Left cardiac atrium (tissue), 4 donors: ENCODE measurements around the gene RNASE13. TPM values are rescaled to one million over a fixed set of nuclear protein-coding genes. Genes with fewer than 3 reads are reported as not detected.
A peak's percentile ranks its signal among the peaks of the same experiment; 100 is the strongest.
"Not testable (repeated sequence)": the region's sequence is repeated elsewhere in the genome, so short reads cannot be mapped to it uniquely, and the experiment has no call there.

Experiments
- ATAC-seq, 2 donors: fragments of 200-7000 bp; cut with Tn5 transposase; one replicate each; pipeline ENCODE4 v1.9.1; 2020; ENCODE audit warnings: mild to moderate bottlenecking in 2 of 2, moderate library complexity in 2 of 2
- DNase-seq: peaks from one replicate; pipeline ENCODE4 v3.0.0-alpha.2; 2020
- intact Hi-C, 2 donors: fragments of 100-400 bp; cut with DNase I; formaldehyde crosslinking; loops; one replicate each; pipeline versions ENCODE4 v1.14.1 to v1.15.1; 2022 to 2023
- total RNA-seq, 2 donors: library from RNA; stranded (reverse); fragmentation: NEBNext Ultra II Directional; extraction: Animal tissue kit (Norgen Biotek cat#: 25700); gene quantifications; one replicate each; pipeline ENCODE4 v1.2.1, GENCODE V29; 2021
- donor health status: DM: no; HTN: yes; CAD: no.
- donor health status: DM: no; HTN: yes; CAD: no; lungs with severe emphysema.
- donor health status: DM: yes; HTN: yes; CAD: no.
- donor health status: Dilated cardiomyopathy.

Gene RNASE13
- total RNA-seq, 2 donors from 2014 or later, result not detected

GRCh38 chr14:21047378-21047781 is 12.8 kb upstream of the RNASE13 start:
- no peak for ATAC-seq
- no peak for DNase-seq

GRCh38 chr14:21043974-21044618 is 9.5 kb upstream of the RNASE13 start:
- ATAC-seq (peak in 1 of 2 donors; percentile 8), DNase-seq (no peak)
- intact Hi-C loops, result loop anchor here in 1 of 2 donors (5.0 to 10.0 kb wide), 2 partner anchors 187 to 349 kb away; no protein-coding TSS in a partner anchor

More at GRCh38 chr14:21047378-21047781, 12.8 kb upstream of the RNASE13 start:
- intact Hi-C loops, result loop anchor here in 1 of 2 donors (10.0 kb wide), 1 partner anchor 353 kb away; no protein-coding TSS in a partner anchor

- intact Hi-C loops, result loop anchor here in 1 of 2 donors (5.0 to 10.0 kb wide), 2 partner anchors 186 to 349 kb away; no protein-coding TSS in a partner anchor
- DNase-seq, result no peak
- no peak for ATAC-seq
These were observed 8.9 kb upstream of the RNASE13 start for GRCh38 chr14:21043387-21043973.

GRCh38 chr14:21042918-21043317 is 8.3 kb upstream of the RNASE13 start:
- DNase-seq, result no peak
- intact Hi-C loops, result loop anchor here in 1 of 2 donors (5.0 to 10.0 kb wide), 2 partner anchors 186 to 348 kb away; no protein-coding TSS in a partner anchor
- ATAC-seq, result peak in 1 of 2 donors; percentile 23

- intact Hi-C loops, result loop anchor here (2.0 to 10.0 kb wide), 3 partner anchors 27 to 347 kb away; no protein-coding TSS in a partner anchor
- peak in 1 of 2 donors; percentile 14 for ATAC-seq
- no peak for DNase-seq
These were observed 7.2 kb upstream of the RNASE13 start, which contains the start of gene RNASE7 for GRCh38 chr14:21041676-21042433. RNASE7 (plus strand) TSS chr14:21042362; CDS start chr14:21042993, 631 bp downstream.

GRCh38 chr14:21040941-21041340 is 6.3 kb upstream of the RNASE13 start:
- not testable (repeated sequence) for DNase-seq
- intact Hi-C loops, result loop anchor here (2.0 to 10.0 kb wide), 3 partner anchors 26 to 346 kb away; no protein-coding TSS in a partner anchor

GRCh38 chr14:21040370-21040925 is 5.8 kb upstream of the RNASE13 start:
- ATAC-seq, result no peak
- intact Hi-C loops, result loop anchor here (2.0 to 10.0 kb wide), 3 partner anchors 26 to 346 kb away; no protein-coding TSS in a partner anchor
- DNase-seq, result no peak

More at GRCh38 chr14:21040941-21041340, 6.3 kb upstream of the RNASE13 start:
- not testable (repeated sequence) for ATAC-seq

- DNase-seq (no peak), ATAC-seq (peak; percentile 72 to 78)
- intact Hi-C loops, result loop anchor here (1.0 to 10.0 kb wide), 4 partner anchors 25 to 345 kb away; no protein-coding TSS in a partner anchor
These were observed 5.2 kb upstream of the RNASE13 start for GRCh38 chr14:21039585-21040369.

GRCh38 chr14:21038441-21039422 is 4.1 kb upstream of the RNASE13 start:
- intact Hi-C loops, result loop anchor here in 1 of 2 donors (1.0 kb wide), 1 partner anchor 24 kb away; no protein-coding TSS in a partner anchor
- ATAC-seq, result peak; percentile 92 to 96
- peak; percentile 83 for DNase-seq

- intact Hi-C loops, result no loop called here
- ATAC-seq (no peak), DNase-seq (no peak)
These were observed 2.5 kb upstream of the RNASE13 start for GRCh38 chr14:21037156-21037555.

- intact Hi-C loops, result no loop called here
- DNase-seq, result no peak
- no peak for ATAC-seq
These were observed 2.1 kb upstream of the RNASE13 start for GRCh38 chr14:21036751-21037150.

- intact Hi-C loops, result no loop called here
- DNase-seq, result no peak
- ATAC-seq, result no peak
These were observed 1.4 kb downstream of the RNASE13 start for GRCh38 chr14:21033133-21033698.

- DNase-seq (no peak), ATAC-seq (no peak)
- intact Hi-C loops, result no loop called here
These were observed 2.1 kb downstream of the RNASE13 start for GRCh38 chr14:21032326-21033132.

- no peak for ATAC-seq
- intact Hi-C loops, result no loop called here
- no peak for DNase-seq
These were observed 4.1 kb downstream of the RNASE13 start for GRCh38 chr14:21030531-21030930.

GRCh38 chr14:21029917-21030316 is 4.7 kb downstream of the RNASE13 start, which contains the start of gene TPPP2:
TPPP2 (plus strand) TSS chr14:21030217; CDS start chr14:21030582, 365 bp downstream.
- DNase-seq (no peak), ATAC-seq (no peak)
- intact Hi-C loops, result no loop called here

- ATAC-seq, result peak in 1 of 2 donors; percentile 25
- intact Hi-C loops, result no loop called here
- DNase-seq, result peak; percentile 60
These were observed 7.7 kb downstream of the RNASE13 start for GRCh38 chr14:21026988-21027315.
